DMS 273 treated with DMSO at 0.1 percent for 48 hours (cell line): ENCODE results near the gene BAIAP2.
"Not testable (repeated sequence)": the region's sequence is repeated elsewhere in the genome, so short reads cannot be mapped to it uniquely, and the experiment has no call there.

ENCODE experiments used
- DNase-seq: peaks from one replicate; lab custom pipeline; 2025; lab: John Stamatoyannopoulos, UW

Gene BAIAP2

GRCh38 chr17:81000631-81001357, 34.2 kb upstream of the BAIAP2 start:
- DNase-seq = no peak

DNA sequence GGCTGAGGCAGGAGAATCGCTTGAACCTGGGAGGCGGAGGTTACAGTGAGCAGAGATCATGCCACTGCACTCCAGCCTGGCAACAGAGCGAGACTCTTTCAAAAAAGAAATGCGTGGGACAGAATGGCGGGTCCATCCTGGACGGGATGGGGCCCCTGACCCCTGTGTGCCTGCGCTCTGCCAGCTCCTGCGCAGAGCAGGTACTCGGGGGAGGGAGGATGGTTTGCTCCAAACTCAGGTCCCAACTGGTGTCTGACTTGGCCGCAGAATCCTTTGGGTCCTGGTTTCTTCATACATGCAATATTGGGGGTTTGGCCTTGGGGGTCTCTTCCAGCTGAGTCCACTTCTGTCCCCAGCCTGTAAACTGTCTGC, 33.0 kb upstream of the BAIAP2 start:
- DNase-seq = no peak

- DNase-seq = no peak
Measured at GRCh38 chr17:81002409-81003361, 32.3 kb upstream of the BAIAP2 start.

- DNase-seq = no peak
Measured at GRCh38 chr17:81003711-81004475, 31.1 kb upstream of the BAIAP2 start.

- no peak for DNase-seq
Measured at GRCh38 chr17:81006891-81007290, 28.1 kb upstream of the BAIAP2 start.

DNA sequence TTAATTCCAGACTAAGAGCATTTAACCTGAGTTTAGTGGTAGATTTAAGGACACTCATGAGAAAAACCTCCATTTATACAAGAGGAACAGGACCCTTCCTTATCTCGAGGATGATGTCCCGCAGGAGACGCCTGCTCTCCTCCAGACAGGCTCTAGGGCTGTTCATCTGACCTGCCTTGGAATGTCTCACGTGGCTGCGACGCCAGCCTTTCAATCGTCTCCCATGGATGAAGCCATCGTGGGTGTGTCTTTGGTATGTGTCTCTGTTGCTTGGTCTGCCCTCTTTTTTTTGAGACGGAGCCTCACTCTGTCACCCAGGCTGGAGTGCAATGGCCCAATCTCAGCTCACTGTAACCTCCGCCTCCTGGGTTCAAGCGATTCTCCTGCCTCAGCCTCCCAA, 26.8 kb upstream of the BAIAP2 start:
- DNase-seq = no peak

GRCh38 chr17:81009136-81009535, 25.8 kb upstream of the BAIAP2 start:
- DNase-seq = no peak

GRCh38 chr17:81010935-81011334, 24.0 kb upstream of the BAIAP2 start:
- no peak for DNase-seq

DNA sequence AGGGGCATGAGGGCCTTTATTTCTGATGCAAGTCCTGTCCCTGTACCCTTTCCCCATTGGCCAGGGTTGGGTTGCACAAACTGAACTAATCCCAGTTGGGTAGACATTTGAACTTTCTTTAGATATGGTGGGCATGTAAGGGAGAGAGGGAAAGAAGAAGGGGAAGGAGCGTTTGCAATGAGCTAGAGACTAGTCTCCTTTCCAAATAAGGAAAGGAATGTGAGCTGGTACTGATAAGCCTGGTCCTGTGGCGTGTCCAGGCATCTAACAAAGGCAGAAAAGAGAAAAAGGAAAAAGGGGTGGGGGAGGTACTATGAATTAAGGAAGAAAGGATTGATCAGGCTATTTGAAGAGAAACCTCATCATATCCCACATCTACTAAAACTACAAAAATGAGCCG, 23.0 kb upstream of the BAIAP2 start:
- no peak for DNase-seq

DNA sequence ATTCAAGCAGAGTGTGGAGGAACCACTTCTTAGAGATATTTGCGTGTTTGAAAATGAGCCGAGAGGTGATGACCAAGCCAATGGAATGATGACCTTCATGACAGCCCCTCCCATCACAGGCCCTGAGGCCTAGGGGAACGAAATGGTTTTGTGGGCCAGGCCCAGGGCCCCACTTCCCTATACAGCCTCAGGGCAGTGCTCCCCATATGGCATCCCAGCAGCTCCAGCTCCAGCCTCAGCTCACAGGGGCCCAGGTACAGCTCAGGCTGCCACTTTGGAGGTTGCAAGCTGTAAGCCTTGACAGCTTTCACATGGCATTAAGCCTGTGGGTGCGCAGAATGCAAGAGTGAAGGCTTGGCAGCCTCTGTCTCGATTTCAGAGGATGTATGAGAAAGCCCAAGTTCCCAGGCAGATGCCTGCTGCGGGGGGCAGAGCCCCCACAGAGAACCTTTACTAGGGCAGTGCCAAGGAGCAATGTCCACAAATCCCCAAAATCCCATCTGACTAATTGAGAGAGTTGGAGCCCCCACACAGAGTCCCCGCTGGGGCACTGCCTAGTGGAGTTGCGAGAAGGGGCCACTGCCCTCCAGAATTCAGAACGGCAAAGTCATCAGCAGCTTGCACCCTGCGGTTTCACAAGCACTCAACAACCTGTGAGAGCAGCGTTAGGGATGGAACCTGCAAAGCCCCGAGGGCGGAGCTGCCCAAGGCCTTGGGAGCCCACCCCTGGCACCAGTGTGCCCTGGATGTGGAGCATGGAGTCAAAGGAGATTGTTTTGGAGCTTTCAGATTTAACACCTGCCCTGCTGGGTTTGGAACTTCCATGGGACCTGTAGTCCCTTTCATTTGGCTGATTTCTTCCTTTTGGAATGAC, 22.1 kb upstream of the BAIAP2 start:
- DNase-seq = no peak

- no peak for DNase-seq
Measured at GRCh38 chr17:81013642-81014041, 21.3 kb upstream of the BAIAP2 start.

DNA sequence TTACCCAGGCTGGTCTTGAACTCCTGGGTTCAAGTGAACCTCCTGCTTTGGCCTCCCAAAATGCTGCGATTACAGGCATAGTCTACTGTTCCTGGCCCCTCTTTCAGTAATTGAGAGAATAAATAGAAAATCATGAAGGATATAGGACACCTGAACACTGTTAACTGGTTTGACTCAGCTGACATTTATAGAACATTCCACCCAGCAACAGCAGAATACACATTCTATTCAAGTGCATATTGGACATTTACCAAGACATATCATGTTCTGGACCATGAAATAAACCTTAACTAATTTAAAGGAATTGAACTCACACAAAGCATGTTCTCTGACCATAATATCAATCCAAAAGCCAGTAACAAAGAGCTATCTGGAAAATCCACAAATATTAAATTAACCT, 19.8 kb upstream of the BAIAP2 start:
- DNase-seq = no peak

DNA sequence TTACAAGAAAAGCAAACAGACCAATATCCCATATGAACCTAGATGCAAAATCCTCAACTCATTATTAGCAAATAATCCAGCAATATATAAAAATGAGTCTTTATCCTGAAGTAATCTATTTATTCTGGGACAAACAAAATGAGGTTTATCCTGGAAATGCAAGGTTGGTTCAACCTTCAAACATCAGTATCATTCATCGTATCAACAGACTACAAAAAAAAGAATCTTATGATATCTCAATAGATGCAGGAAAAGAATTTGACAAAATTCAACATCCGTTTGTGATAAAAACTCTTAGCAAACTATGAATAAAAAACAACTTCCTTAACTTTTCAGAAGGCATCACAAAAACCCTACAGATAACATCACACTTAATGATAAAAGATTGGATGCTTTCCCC, 18.4 kb upstream of the BAIAP2 start:
- no peak for DNase-seq

- DNase-seq = not testable (repeated sequence)
Measured at GRCh38 chr17:81017330-81017729, 17.6 kb upstream of the BAIAP2 start.

DNA sequence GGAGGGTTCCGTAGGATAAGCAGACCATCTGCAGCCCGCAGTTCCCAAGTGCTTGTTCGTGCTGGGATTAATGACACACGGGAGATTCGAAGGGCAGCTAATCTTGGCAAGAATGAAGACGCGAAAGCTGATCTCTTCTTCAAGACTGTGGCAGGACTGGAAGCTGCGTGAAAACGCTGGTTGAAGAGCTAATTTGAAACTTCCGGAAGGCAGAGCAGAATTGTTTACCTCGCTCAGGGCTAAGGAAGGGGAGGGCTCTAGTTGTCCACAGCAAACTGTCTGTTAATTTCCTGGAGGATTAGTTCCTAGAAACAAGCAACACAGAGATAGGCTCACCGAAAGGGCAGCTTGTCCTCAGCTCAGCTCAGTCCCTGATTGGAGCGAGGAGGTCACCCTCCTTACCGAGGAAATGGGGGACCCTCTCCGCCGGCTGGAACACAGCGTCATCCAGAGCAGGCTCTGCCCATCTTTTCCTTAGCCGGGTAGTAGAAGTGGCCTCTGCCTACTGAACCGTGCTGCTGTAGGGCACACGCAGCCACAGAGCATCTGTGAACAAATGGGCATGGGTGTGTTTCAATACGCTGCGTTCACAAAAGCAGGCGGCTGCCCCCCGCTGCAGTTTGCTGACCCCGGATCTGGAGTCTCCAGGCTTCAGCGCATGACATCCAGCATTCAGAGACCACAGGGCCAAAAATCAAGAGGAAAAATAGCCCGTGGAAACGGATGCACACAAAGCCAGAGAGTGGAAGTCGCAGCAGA, 16.7 kb upstream of the BAIAP2 start:
- no peak for DNase-seq

DNA sequence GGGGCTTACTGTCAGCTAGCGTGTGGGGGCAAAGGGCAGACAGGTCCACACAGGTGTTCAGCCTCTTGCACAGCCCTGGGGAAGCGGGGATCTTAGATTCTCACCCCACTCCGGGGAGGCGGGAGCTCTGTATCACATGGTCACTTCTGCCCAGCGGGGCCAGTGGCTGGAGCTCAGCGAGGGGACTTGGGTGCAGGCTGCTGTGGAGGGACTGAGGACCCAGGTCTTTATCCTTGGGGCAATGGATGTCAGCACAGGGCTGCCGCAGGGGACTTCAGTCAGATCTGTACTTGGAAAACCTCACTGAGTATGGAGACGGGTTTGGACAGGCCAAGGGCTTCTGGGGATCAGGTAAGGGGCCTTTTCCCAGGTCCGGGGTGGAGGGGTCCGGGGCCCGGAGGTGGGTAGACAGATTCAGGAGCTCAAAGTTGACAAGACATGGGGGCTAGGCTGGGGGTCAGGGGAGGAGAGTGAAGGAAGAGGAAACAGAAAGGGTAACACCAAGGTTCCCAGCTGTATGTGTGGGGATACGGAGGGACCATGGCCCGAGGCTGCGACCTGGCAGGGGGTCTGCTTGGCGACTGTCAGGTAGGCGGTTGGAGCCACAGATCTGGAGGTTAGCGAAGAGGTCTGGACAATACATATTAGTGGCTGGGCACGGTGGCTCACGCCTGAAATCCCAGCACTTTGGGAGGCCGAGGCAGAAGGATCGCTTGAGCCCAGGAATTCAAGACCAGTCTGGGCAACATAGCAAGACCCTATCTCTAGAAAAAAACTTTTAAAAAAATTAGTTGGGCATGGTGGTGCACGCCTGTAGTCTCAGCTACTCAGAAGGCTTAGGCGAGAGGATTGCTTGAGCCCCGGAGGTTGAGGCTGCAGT, 15.1 kb upstream of the BAIAP2 start:
- no peak for DNase-seq

GRCh38 chr17:81020443-81020766, 14.5 kb upstream of the BAIAP2 start:
- no peak for DNase-seq

- peak; percentile 18 for DNase-seq
Measured at GRCh38 chr17:81020767-81021497, 14.0 kb upstream of the BAIAP2 start.
